HL-60 (cell line): ENCODE measurements around the gene AFAP1L1.

ENCODE experiments used
- DNase-seq, 2 experiments: peaks; one replicate each; pipeline ENCODE4 v3.0.0-alpha.2; 2010 to 2020; ENCODE audit warnings: low read depth in 1 of 2, low spot score in 1 of 2
- H3K27ac ChIP-seq: fragments of 250-450 bp; sonication (Bioruptor Pico); replicated peaks from 2 replicates; pipeline ENCODE4 v1.5.1; 2020; ENCODE audit warnings: mild to moderate bottlenecking, moderate library complexity
- H3K27me3 ChIP-seq: fragments of 250-450 bp; sonication (Bioruptor Pico); 2 replicates; pipeline ENCODE4 v1.5.1; 2021; ENCODE audit warnings: mild to moderate bottlenecking, moderate library complexity; ENCODE audit not compliant: insufficient read depth, poor library complexity, severe bottlenecking
- H3K4me3 ChIP-seq: replicated peaks from 2 replicates; pipeline ENCODE4 v1.5.1; 2011; ENCODE audit warnings: mild to moderate bottlenecking, control low read depth, low read length; ENCODE audit not compliant: insufficient read depth
- CTCF ChIP-seq: IDR thresholded peaks from one replicate; pipeline ENCODE4 v1.5.1; 2011; ENCODE audit warnings: low read length, control low read depth, inconsistent platforms; ENCODE audit not compliant: insufficient read depth
- GABPA ChIP-seq: IDR thresholded peaks from 2 replicates; pipeline ENCODE4 v1.6.1; 2012; ENCODE audit warnings: low read depth
- POLR2AphosphoS5 ChIP-seq: IDR thresholded peaks from 2 replicates; pipeline ENCODE4 v1.6.1; 2012; ENCODE audit warnings: low read depth
- REST ChIP-seq: IDR thresholded peaks from 2 replicates; pipeline ENCODE4 v1.6.1; 2012; ENCODE audit warnings: low read depth; ENCODE audit not compliant: insufficient replicate concordance
- SPI1 ChIP-seq: IDR thresholded peaks from 2 replicates; pipeline ENCODE4 v1.6.1; 2012; ENCODE audit warnings: low read depth, mild to moderate bottlenecking, borderline replicate concordance

The AFAP1L1 gene

GRCh38 chr5:149240354-149240998 lies 31.2 kb upstream of the AFAP1L1 start:
- peak; percentile 70 for DNase-seq
- Histone ChIP-seq H3K27ac (peak overlapping the region; percentile 46), H3K27me3 (no peaks in the 10 kb centered on the region), H3K4me3 (no peak overlapping the region)
- peak; percentile 19; the same call in 1 of the 2 replicates for TF ChIP-seq SPI1
- TF ChIP-seq POLR2AphosphoS5 = peak; percentile 36; the same call in 1 of the 2 replicates
- TF ChIP-seq GABPA = no peak

DNA sequence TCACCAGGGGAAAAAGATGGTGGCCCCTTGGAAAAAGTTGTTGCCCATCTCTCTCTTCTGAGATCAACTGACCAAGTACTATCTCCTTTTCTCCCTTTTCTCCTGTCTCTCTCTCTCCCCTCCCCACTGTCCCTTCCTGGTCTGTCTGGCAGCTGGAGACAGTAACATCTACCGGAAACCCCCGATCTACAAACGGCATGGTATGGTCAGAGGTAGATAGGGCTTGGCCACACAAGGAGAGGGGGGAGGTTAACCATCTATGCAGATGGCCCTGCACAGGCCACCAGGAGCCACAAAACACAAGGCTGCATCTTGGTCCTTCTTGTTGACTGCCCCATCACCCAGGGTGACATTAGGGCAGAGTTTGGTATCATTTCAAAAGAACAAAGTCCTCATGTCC lies 29.3 kb upstream of the AFAP1L1 start:
- H3K27me3 ChIP-seq = no peaks in the 10 kb centered on the region
- no peak for DNase-seq
- no peak for TF ChIP-seq REST
- no peak overlapping the region for H3K27ac ChIP-seq
- H3K4me3 ChIP-seq = no peak overlapping the region

GRCh38 chr5:149246906-149247305 lies 24.8 kb upstream of the AFAP1L1 start:
- no peak for DNase-seq
- H3K27ac ChIP-seq = no peak overlapping the region
- no peaks in the 10 kb centered on the region for H3K27me3 ChIP-seq
- no peak overlapping the region for H3K4me3 ChIP-seq
- TF ChIP-seq CTCF (no peak), POLR2AphosphoS5 (no peak), REST (no peak), SPI1 (no peak), GABPA (no peak)

DNA sequence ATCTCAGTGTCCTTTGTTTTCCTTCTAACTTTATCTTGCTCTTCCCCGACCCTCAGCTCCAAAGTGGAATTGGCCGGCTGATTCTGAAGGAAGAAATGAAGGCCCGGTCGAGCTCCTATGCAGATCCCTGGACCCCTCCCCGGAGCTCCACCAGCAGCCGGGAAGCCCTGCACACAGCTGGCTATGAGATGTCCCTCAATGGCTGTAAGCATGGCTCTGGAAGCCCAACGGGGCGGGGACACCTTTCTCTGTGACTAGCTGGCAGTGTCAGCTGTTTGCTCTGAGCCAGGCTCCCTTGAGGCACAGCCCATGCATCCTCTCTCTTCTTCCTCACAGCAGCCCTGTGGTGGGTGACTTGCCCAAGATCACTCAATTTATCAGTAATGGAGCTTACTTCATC lies 23.9 kb upstream of the AFAP1L1 start:
- Histone ChIP-seq H3K27ac (no peak overlapping the region), H3K27me3 (no peaks in the 10 kb centered on the region), H3K4me3 (no peak overlapping the region)
- TF ChIP-seq CTCF (no peak), SPI1 (no peak), POLR2AphosphoS5 (no peak), GABPA (no peak), REST (no peak)
- no peak for DNase-seq
